Neural progenitor cell (in vitro differentiated cells): ENCODE data around the gene CUBN. TPM values are rescaled to one million over a fixed set of nuclear protein-coding genes. Genes with fewer than 3 reads are reported as not detected.
A peak's percentile ranks its signal among the peaks of the same experiment; 100 is the strongest.

Experiments used
- DNase-seq: peaks from one replicate; pipeline ENCODE4 v3.0.0-alpha.2; 2016; ENCODE audit warnings: low spot score
- H2AFZ ChIP-seq: fragments of 200-600 bp; sonication (generic); replicated peaks from 2 replicates; pipeline ENCODE4 v1.6.1; 2016; ENCODE audit warnings: antibody characterized with exemption
- H3F3A ChIP-seq: fragments of 200-600 bp; sonication (generic); 2 replicates; pipeline ENCODE4 v1.6.1; 2016; ENCODE audit warnings: antibody characterized with exemption, low read depth
- H3K27ac ChIP-seq: fragments of 200-600 bp; sonication (generic); 2 replicates; pipeline ENCODE4 v1.5.1; 2016; ENCODE audit warnings: mild to moderate bottlenecking
- H3K27me3 ChIP-seq: fragments of 200-600 bp; sonication (generic); 2 replicates; pipeline ENCODE4 v1.6.1; 2016; ENCODE audit warnings: mild to moderate bottlenecking, moderate library complexity
- H3K36me3 ChIP-seq: fragments of 200-600 bp; sonication (generic); 2 replicates; pipeline ENCODE4 v1.5.1; 2016
- H3K4me1 ChIP-seq: fragments of 200-600 bp; sonication (generic); 2 replicates; pipeline ENCODE4 v1.6.1; 2016; ENCODE audit warnings: mixed run types
- H3K4me2 ChIP-seq: fragments of 200-600 bp; sonication (generic); 2 replicates; pipeline ENCODE4 v1.6.1; 2016
- H3K4me3 ChIP-seq: fragments of 200-600 bp; sonication (generic); 2 replicates; pipeline ENCODE4 v1.5.1; 2016
- H3K79me2 ChIP-seq: fragments of 200-600 bp; sonication (generic); 2 replicates; pipeline ENCODE4 v1.6.1; 2016; ENCODE audit warnings: low read depth
- H3K9ac ChIP-seq: fragments of 200-600 bp; sonication (generic); 2 replicates; pipeline ENCODE4 v1.6.1; 2016
- H3K9me3 ChIP-seq: fragments of 200-600 bp; sonication (generic); 2 replicates; pipeline ENCODE4 v1.5.1; 2016; ENCODE audit warnings: low read depth
- H4K20me1 ChIP-seq: fragments of 200-600 bp; sonication (generic); 2 replicates; pipeline ENCODE4 v1.6.1; 2016; ENCODE audit warnings: low read depth
- H3K27ac Mint-ChIP-seq: 3 replicates; pipeline ENCODE4 v1.8.0; 2021; ENCODE audit warnings: mixed read lengths
- H3K27me3 Mint-ChIP-seq: 2 replicates; pipeline ENCODE4 v1.8.0; 2022; ENCODE audit warnings: low read depth, mild to moderate bottlenecking, inconsistent platforms, moderate library complexity, mixed read lengths; ENCODE audit not compliant: insufficient read depth
- H3K36me3 Mint-ChIP-seq: 3 replicates; pipeline ENCODE4 v1.8.0; 2021; ENCODE audit warnings: mixed read lengths
- H3K4me1 Mint-ChIP-seq: 3 replicates; pipeline ENCODE4 v1.8.0; 2021; ENCODE audit warnings: mixed read lengths
- H3K4me3 Mint-ChIP-seq: 3 replicates; pipeline ENCODE4 v1.8.0; 2021; ENCODE audit warnings: mild to moderate bottlenecking, moderate library complexity, mixed read lengths
- H3K9me3 Mint-ChIP-seq: 3 replicates; pipeline ENCODE4 v1.8.0; 2020; ENCODE audit warnings: mixed read lengths
- CTCF ChIP-seq: fragments of 200-600 bp; sonication (generic); IDR thresholded peaks from 2 replicates; pipeline ENCODE4 v1.5.1; 2017; ENCODE audit warnings: antibody characterized with exemption, mild to moderate bottlenecking
- EZH2 ChIP-seq: fragments of 200-600 bp; sonication (generic); IDR thresholded peaks from 2 replicates; pipeline ENCODE4 v1.6.1; 2017; ENCODE audit warnings: antibody characterized with exemption, mild to moderate bottlenecking, moderate library complexity
- EZH2phosphoT487 ChIP-seq: fragments of 200-600 bp; sonication (generic); IDR thresholded peaks from 2 replicates; pipeline ENCODE4 v1.6.1; 2017; ENCODE audit warnings: antibody characterized with exemption
- total RNA-seq: library from RNA; depleted of rRNA; stranded (reverse); fragments of >200 nt; gene quantifications from 2 replicates; pipeline ENCODE4 v1.2.3, GENCODE V29; 2015; ENCODE audit warnings: low replicate concordance

CUBN gene
- total RNA-seq, 1 donor from 2014 or later: 2.2 TPM

- DNase-seq: peak; percentile 87
- Mint-ChIP-seq H3K36me3 (no peaks in the 10 kb centered on the region), H3K9me3 (no peaks in the 10 kb centered on the region), H3K4me1 (peaks cover 13% of the 10 kb centered on the region), H3K27ac (no peak overlapping the region), H3K27me3 (peaks cover 2% of the 10 kb centered on the region), H3K4me3 (no peak overlapping the region)
- Histone ChIP-seq H3K27ac (no peak overlapping the region), H3F3A (no peaks in the 10 kb centered on the region), H2AFZ (no peak overlapping the region), H3K36me3 (no peaks in the 10 kb centered on the region), H3K4me1 (no peaks in the 10 kb centered on the region), H3K27me3 (no peaks in the 10 kb centered on the region), H3K9ac (no peak overlapping the region), H4K20me1 (no peaks in the 10 kb centered on the region), H3K79me2 (no peaks in the 10 kb centered on the region), H3K4me3 (no peak overlapping the region), H3K4me2 (no peak overlapping the region), H3K9me3 (no peaks in the 10 kb centered on the region)
- TF ChIP-seq EZH2 (no peak), CTCF (peak; percentile 73), EZH2phosphoT487 (no peak)
Measured at GRCh38 chr10:16843252-16843870, 286.2 kb downstream of the CUBN start.

GRCh38 chr10:16835228-16835627, 294.4 kb downstream of the CUBN start:
- no peaks in the 10 kb centered on the region for H3K9me3 Mint-ChIP-seq
- peaks cover 5% of the 10 kb centered on the region for H3K4me1 Mint-ChIP-seq
- no peaks in the 10 kb centered on the region for H3K4me1 ChIP-seq
- no peak for DNase-seq
- no peak overlapping the region for H3K27ac Mint-ChIP-seq
- no peaks in the 10 kb centered on the region for H3K79me2 ChIP-seq
- peaks cover 4% of the 10 kb centered on the region for H3K36me3 Mint-ChIP-seq
- no peaks in the 10 kb centered on the region for H4K20me1 ChIP-seq
- no peak overlapping the region for H3K4me3 Mint-ChIP-seq
- H3K27me3 ChIP-seq: no peaks in the 10 kb centered on the region
- H3F3A ChIP-seq: no peaks in the 10 kb centered on the region
- H3K9me3 ChIP-seq: no peaks in the 10 kb centered on the region
- H3K36me3 ChIP-seq: no peaks in the 10 kb centered on the region
- H3K27ac ChIP-seq: no peak overlapping the region
- H3K27me3 Mint-ChIP-seq: no peaks in the 10 kb centered on the region
- H3K9ac ChIP-seq: no peak overlapping the region
- no peak overlapping the region for H3K4me3 ChIP-seq
- TF ChIP-seq EZH2phosphoT487 (no peak), EZH2 (no peak), CTCF (no peak)
- H3K4me2 ChIP-seq: no peak overlapping the region
- H2AFZ ChIP-seq: no peak overlapping the region

GRCh38 chr10:16832351-16833080, 297.1 kb downstream of the CUBN start:
- Histone ChIP-seq H3K27me3 (no peaks in the 10 kb centered on the region), H2AFZ (peak overlapping the region; percentile 79), H3K4me2 (no peak overlapping the region), H3F3A (no peaks in the 10 kb centered on the region), H3K79me2 (no peaks in the 10 kb centered on the region), H3K4me1 (no peaks in the 10 kb centered on the region), H3K9ac (no peak overlapping the region), H3K4me3 (no peak overlapping the region), H3K27ac (no peak overlapping the region), H4K20me1 (no peaks in the 10 kb centered on the region), H3K36me3 (no peaks in the 10 kb centered on the region), H3K9me3 (no peaks in the 10 kb centered on the region)
- Mint-ChIP-seq H3K4me3 (no peak overlapping the region), H3K36me3 (peaks cover 4% of the 10 kb centered on the region), H3K4me1 (peaks cover 5% of the 10 kb centered on the region), H3K27ac (no peak overlapping the region), H3K27me3 (no peaks in the 10 kb centered on the region), H3K9me3 (no peaks in the 10 kb centered on the region)
- DNase-seq: no peak
- TF ChIP-seq EZH2phosphoT487 (no peak), EZH2 (no peak), CTCF (no peak)
